GM23248 (cell line): ENCODE data around the gene RAB9A. TPM values are rescaled to one million over a fixed set of nuclear protein-coding genes. Genes with fewer than 3 reads are reported as not detected.

ENCODE experiments used
- DNase-seq: peaks from one replicate; pipeline ENCODE4 v3.0.0-alpha.2; 2015
- H2AFZ ChIP-seq: fragments of 200-600 bp; sonication (generic); 2 replicates; pipeline ENCODE4 v1.6.1; 2016; ENCODE audit warnings: antibody characterized with exemption
- H3F3A ChIP-seq: fragments of 200-600 bp; sonication (generic); 2 replicates; pipeline ENCODE4 v1.6.1; 2016; ENCODE audit warnings: mild to moderate bottlenecking, antibody characterized with exemption, mixed run types; ENCODE audit not compliant: insufficient read depth
- H3K27ac ChIP-seq: fragments of 200-600 bp; sonication (generic); 2 replicates; pipeline ENCODE4 v1.5.1; 2016; ENCODE audit warnings: mild to moderate bottlenecking
- H3K27me3 ChIP-seq: fragments of 200-600 bp; sonication (generic); replicated peaks from 2 replicates; pipeline ENCODE4 v1.6.1; 2016; ENCODE audit warnings: mild to moderate bottlenecking; ENCODE audit not compliant: insufficient read depth
- H3K36me3 ChIP-seq: fragments of 200-600 bp; sonication (generic); 2 replicates; pipeline ENCODE4 v1.6.1; 2016; ENCODE audit warnings: low read depth, mild to moderate bottlenecking
- H3K4me1 ChIP-seq: fragments of 200-600 bp; sonication (generic); 2 replicates; pipeline ENCODE4 v1.6.1; 2016; ENCODE audit warnings: mild to moderate bottlenecking; ENCODE audit not compliant: insufficient read depth
- H3K4me2 ChIP-seq: fragments of 200-600 bp; sonication (generic); one replicate; pipeline ENCODE4 v1.6.1; 2016; ENCODE audit warnings: mild to moderate bottlenecking; ENCODE audit not compliant: unreplicated experiment
- H3K4me3 ChIP-seq: fragments of 200-600 bp; sonication (generic); 2 replicates; pipeline ENCODE4 v1.5.1; 2016; ENCODE audit warnings: mild to moderate bottlenecking
- H3K79me2 ChIP-seq: fragments of 200-600 bp; sonication (generic); 2 replicates; pipeline ENCODE4 v1.6.1; 2016; ENCODE audit warnings: mild to moderate bottlenecking; ENCODE audit not compliant: insufficient read depth
- H3K9ac ChIP-seq: fragments of 200-600 bp; sonication (generic); 2 replicates; pipeline ENCODE4 v1.6.1; 2016; ENCODE audit warnings: mild to moderate bottlenecking
- H3K9me2 ChIP-seq: fragments of 200-600 bp; sonication (generic); 2 replicates; pipeline ENCODE4 v1.6.1; 2016; ENCODE audit warnings: mixed run types, mild to moderate bottlenecking, moderate library complexity; ENCODE audit not compliant: insufficient read depth
- H3K9me3 ChIP-seq: fragments of 200-600 bp; sonication (generic); one replicate; pipeline ENCODE4 v1.6.1; 2017; ENCODE audit warnings: low read depth
- H4K20me1 ChIP-seq: fragments of 200-600 bp; sonication (generic); 2 replicates; pipeline ENCODE4 v1.6.0; 2016; ENCODE audit not compliant: insufficient read depth
- EZH2 ChIP-seq: fragments of 200-600 bp; sonication (generic); IDR thresholded peaks from 2 replicates; pipeline ENCODE4 v1.6.1; 2018; ENCODE audit warnings: antibody characterized with exemption, mild to moderate bottlenecking; ENCODE audit not compliant: insufficient read depth, poor library complexity, severe bottlenecking
- EZH2phosphoT487 ChIP-seq: fragments of 200-600 bp; sonication (generic); IDR thresholded peaks from 2 replicates; pipeline ENCODE4 v1.6.1; 2018; ENCODE audit warnings: antibody characterized with exemption, moderate library complexity, mild to moderate bottlenecking, low read depth; ENCODE audit not compliant: insufficient read depth
- WGBS, 2 experiments: methylation state at CpG; one replicate each; pipeline ENCODE4 v1.1.6; 2015 to 2017; ENCODE audit warnings: low lambda C conversion rate in 2 of 2, low coverage in 1 of 2; ENCODE audit errors: missing lambda C conversion rate in 2 of 2; 5-methylcytosine and 5-hydroxymethylcytosine counted together
- in situ Hi-C: fragments of 300-500 bp; cut with MboI; formaldehyde crosslinking; loops from 2 replicates; pipeline ENCODE4 v1.15.0; 2020
- polyA plus RNA-seq: library from polyadenylated mRNA; unstranded; fragments of >200 nt; fragmentation: Nextera tagmentation; extraction: Ambion mirVana; gene quantifications from 2 replicates; pipeline ENCODE4 v1.2.1, GENCODE V29; 2016
- total RNA-seq: library from RNA; depleted of rRNA; stranded (reverse); fragments of >200 nt; shearing (Covaris generic); gene quantifications from 2 replicates; pipeline ENCODE4 v1.2.3, GENCODE V29; 2014

The RAB9A gene
- total and polyA plus RNA-seq, 2 experiments from 2014 or later = 38.9 to 40.4 TPM

DNA sequence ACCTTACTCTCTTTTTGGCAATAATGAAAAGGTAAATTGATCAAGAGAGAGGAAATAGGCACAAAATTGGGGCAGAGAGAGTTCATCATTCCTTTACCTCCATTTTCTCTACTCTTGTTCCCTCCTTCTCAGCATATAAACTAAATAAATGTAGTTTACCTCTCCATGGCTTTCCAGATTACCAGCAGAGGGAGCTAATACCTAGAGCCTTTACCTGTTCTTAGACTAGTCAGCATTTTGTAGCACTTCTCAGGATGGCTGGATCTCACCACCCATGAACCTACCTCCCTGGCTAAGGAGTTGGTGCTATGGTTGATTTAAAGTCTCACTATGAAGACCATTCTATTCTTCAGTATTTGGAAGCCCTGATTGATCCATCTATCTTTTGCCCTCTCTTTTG is 61.3 kb downstream of the RAB9A start:
- H3K9me3 ChIP-seq = no peaks in the 10 kb centered on the region
- no peaks in the 10 kb centered on the region for H3K9me2 ChIP-seq
- H3K27ac ChIP-seq = no peak overlapping the region
- H3F3A ChIP-seq = peaks cover 5% of the 10 kb centered on the region; the same call in 1 of the 2 replicates
- in situ Hi-C loops = no loop called here
- peak; percentile 28 for DNase-seq
- H3K4me3 ChIP-seq = no peak overlapping the region
- H3K9ac ChIP-seq = no peak overlapping the region
- TF ChIP-seq EZH2phosphoT487 (no peak), EZH2 (no peak)
- no peak overlapping the region for H2AFZ ChIP-seq
- H4K20me1 ChIP-seq = no peaks in the 10 kb centered on the region
- H3K4me1 ChIP-seq = peaks cover 4% of the 10 kb centered on the region; the same call in 1 of the 2 replicates
- no peak overlapping the region for H3K4me2 ChIP-seq
- no peaks in the 10 kb centered on the region; the same call in 1 of the 2 replicates for H3K36me3 ChIP-seq
- H3K79me2 ChIP-seq = no peaks in the 10 kb centered on the region
- no peaks in the 10 kb centered on the region for H3K27me3 ChIP-seq

DNA sequence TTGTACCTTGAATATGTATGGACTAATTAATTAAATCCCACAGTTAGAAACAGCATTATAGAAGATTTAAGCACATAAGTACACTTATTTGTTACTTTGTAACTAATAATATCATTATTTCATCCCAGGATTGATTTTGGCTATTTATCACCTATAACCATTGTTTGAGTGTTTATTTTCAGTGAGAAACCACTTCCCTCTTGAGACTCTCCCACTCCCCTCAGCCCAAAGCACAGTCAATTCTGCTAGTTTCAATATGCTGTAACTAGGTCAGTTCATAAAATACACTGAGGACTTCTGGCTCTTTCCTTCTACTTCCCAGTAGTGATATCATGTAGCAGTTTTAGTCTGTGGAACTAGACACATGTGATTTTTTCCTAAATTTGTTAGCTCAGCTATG is 61.9 kb downstream of the RAB9A start:
- no peak for TF ChIP-seq EZH2phosphoT487
- TF ChIP-seq EZH2 = no peak
- H3K9ac ChIP-seq = no peak overlapping the region

DNA sequence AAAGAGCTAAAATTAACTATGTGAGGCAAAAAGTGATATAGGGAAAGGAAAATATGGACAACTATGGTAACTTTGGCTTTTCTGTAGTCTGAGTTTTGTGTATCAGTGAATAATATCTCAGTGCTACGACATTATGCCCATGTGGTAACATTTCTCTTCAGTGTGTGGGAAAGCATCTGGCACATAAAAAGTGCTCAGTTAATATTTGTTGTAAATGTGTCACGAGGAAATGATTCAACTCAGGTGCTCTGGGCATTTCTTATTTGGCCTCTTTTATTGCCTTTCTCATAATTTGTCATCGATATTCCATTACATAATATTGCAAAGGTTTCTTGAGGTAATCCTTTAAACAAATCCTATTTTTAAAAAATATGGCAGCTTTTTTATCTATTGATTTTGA is 63.2 kb downstream of the RAB9A start:
- H3K27ac ChIP-seq = no peak overlapping the region
- no peak overlapping the region for H2AFZ ChIP-seq
- H3K36me3 ChIP-seq = no peaks in the 10 kb centered on the region; the same call in 1 of the 2 replicates
- H3K9ac ChIP-seq = no peak overlapping the region
- in situ Hi-C loops = no loop called here
- TF ChIP-seq EZH2phosphoT487 (no peak), EZH2 (no peak)
- H3K27me3 ChIP-seq = no peaks in the 10 kb centered on the region
- H3K79me2 ChIP-seq = no peaks in the 10 kb centered on the region
- WGBS, 2 experiments = 84 to 89% methylated on average over 3 of the region's 3 CpGs
- H3K4me1 ChIP-seq = peaks cover 4% of the 10 kb centered on the region; the same call in 1 of the 2 replicates
- no peak for DNase-seq
- H3K9me3 ChIP-seq = no peaks in the 10 kb centered on the region
- no peak overlapping the region for H3K4me3 ChIP-seq
- H3K9me2 ChIP-seq = no peaks in the 10 kb centered on the region
- no peaks in the 10 kb centered on the region for H4K20me1 ChIP-seq
- no peak overlapping the region for H3K4me2 ChIP-seq
- peaks cover 5% of the 10 kb centered on the region; the same call in 1 of the 2 replicates for H3F3A ChIP-seq

More for the DNA sequence above, 61.9 kb downstream of the RAB9A start:
- H3K79me2 ChIP-seq = no peaks in the 10 kb centered on the region
- H2AFZ ChIP-seq = no peak overlapping the region
- H3K4me1 ChIP-seq = peaks cover 4% of the 10 kb centered on the region; the same call in 1 of the 2 replicates
- H3K4me2 ChIP-seq = no peak overlapping the region
- no peaks in the 10 kb centered on the region for H3K9me3 ChIP-seq
- H4K20me1 ChIP-seq = no peaks in the 10 kb centered on the region
- no peak overlapping the region for H3K4me3 ChIP-seq
- H3K27me3 ChIP-seq = no peaks in the 10 kb centered on the region
- H3K36me3 ChIP-seq = no peaks in the 10 kb centered on the region; the same call in 1 of the 2 replicates
- no peaks in the 10 kb centered on the region for H3K9me2 ChIP-seq
- DNase-seq = no peak
- in situ Hi-C loops = no loop called here
- H3K27ac ChIP-seq = no peak overlapping the region
- H3F3A ChIP-seq = peaks cover 5% of the 10 kb centered on the region; the same call in 1 of the 2 replicates

DNA sequence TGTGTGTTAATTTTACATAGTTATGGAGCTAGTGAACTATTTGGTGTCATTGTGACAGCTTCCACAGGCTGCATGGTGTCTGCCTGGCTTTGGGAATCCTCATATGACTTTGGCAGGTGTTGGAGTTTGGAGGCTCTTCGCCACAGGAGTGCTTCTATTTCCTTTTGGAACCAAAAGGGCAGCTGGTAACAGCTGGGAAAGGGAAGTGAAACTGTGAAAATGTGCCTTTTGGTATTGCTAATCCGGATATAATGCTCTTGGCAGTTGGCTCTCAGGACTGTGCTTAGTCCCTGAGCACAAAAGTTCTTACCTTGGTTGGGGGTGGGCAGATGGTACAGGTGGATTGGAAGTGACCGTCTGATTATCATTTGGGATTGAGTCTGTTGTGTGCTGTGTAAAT is 63.7 kb downstream of the RAB9A start:
- no peaks in the 10 kb centered on the region for H3K79me2 ChIP-seq
- in situ Hi-C loops = no loop called here
- H3K9me3 ChIP-seq = no peaks in the 10 kb centered on the region
- H3F3A ChIP-seq = peaks cover 5% of the 10 kb centered on the region; the same call in 1 of the 2 replicates
- no peak overlapping the region for H3K27ac ChIP-seq
- H3K9me2 ChIP-seq = no peaks in the 10 kb centered on the region
- no peaks in the 10 kb centered on the region for H4K20me1 ChIP-seq
- H3K9ac ChIP-seq = no peak overlapping the region
- no peak for TF ChIP-seq EZH2phosphoT487
- TF ChIP-seq EZH2 = no peak
- WGBS, 2 experiments = 66 to 80% methylated on average over 3 of the region's 3 CpGs
- no peak overlapping the region for H3K4me3 ChIP-seq
- H3K4me1 ChIP-seq = peaks cover 4% of the 10 kb centered on the region; the same call in 1 of the 2 replicates
- no peaks in the 10 kb centered on the region for H3K27me3 ChIP-seq
- H2AFZ ChIP-seq = no peak overlapping the region
- H3K4me2 ChIP-seq = no peak overlapping the region
- no peaks in the 10 kb centered on the region; the same call in 1 of the 2 replicates for H3K36me3 ChIP-seq
- no peak for DNase-seq

DNA sequence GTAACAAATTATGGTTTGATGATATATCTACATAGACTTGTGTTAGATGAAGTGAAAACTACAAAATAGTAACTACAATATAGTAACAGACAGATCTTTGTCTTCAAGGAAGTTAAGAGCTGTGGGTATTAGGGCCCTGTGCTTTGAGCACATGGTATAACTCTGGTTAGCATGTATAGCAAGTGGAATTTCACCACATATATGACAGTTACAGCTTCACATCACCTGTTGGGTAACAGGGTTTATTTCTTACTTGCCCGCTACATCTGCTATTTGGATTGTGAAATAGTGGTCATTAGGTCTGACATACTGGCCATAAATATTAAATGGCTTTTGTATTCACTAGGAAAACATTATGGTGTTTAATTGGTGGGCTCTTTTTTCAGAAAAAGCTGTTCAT is 65.8 kb downstream of the RAB9A start:
- WGBS, 2 experiments = 94 to 100% methylated on average over 1 of the region's 1 CpG
- Histone ChIP-seq H3K4me3 (no peak overlapping the region), H3K4me2 (no peak overlapping the region), H3K79me2 (no peaks in the 10 kb centered on the region), H3K27ac (no peak overlapping the region), H3K9me2 (no peaks in the 10 kb centered on the region), H3K9ac (no peak overlapping the region), H3F3A (no peaks in the 10 kb centered on the region), H3K27me3 (no peaks in the 10 kb centered on the region), H3K36me3 (no peaks in the 10 kb centered on the region; the same call in 1 of the 2 replicates), H3K9me3 (no peaks in the 10 kb centered on the region), H2AFZ (no peak overlapping the region), H3K4me1 (no peaks in the 10 kb centered on the region), H4K20me1 (no peaks in the 10 kb centered on the region)
- no peak for DNase-seq
- TF ChIP-seq EZH2phosphoT487 (no peak), EZH2 (no peak)
- in situ Hi-C loops = no loop called here
